CD4-positive, alpha-beta T cell treated with Interferon alpha-2 for 1 hour (primary cell): ENCODE measurements around the gene PHF14.
"Not testable (repeated sequence)": the region's sequence is repeated elsewhere in the genome, so short reads cannot be mapped to it uniquely, and the experiment has no call there.

ENCODE experiments used
- DNase-seq, 2 donors: peaks; one replicate each; pipeline ENCODE4 v3.0.0-alpha.2; 2020 to 2022

The PHF14 gene, protein sequence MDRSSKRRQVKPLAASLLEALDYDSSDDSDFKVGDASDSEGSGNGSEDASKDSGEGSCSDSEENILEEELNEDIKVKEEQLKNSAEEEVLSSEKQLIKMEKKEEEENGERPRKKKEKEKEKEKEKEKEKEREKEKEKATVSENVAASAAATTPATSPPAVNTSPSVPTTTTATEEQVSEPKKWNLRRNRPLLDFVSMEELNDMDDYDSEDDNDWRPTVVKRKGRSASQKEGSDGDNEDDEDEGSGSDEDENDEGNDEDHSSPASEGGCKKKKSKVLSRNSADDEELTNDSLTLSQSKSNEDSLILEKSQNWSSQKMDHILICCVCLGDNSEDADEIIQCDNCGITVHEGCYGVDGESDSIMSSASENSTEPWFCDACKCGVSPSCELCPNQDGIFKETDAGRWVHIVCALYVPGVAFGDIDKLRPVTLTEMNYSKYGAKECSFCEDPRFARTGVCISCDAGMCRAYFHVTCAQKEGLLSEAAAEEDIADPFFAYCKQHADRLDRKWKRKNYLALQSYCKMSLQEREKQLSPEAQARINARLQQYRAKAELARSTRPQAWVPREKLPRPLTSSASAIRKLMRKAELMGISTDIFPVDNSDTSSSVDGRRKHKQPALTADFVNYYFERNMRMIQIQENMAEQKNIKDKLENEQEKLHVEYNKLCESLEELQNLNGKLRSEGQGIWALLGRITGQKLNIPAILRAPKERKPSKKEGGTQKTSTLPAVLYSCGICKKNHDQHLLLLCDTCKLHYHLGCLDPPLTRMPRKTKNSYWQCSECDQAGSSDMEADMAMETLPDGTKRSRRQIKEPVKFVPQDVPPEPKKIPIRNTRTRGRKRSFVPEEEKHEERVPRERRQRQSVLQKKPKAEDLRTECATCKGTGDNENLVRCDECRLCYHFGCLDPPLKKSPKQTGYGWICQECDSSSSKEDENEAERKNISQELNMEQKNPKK

GRCh38 chr7:10973061-10973941, at the start of gene PHF14:
Gene PHF14 (plus strand): TSS chr7:10973872. CDS start chr7:10974324, 452 bp downstream.
- DNase-seq, result peak; percentile 96

GRCh38 chr7:10924370-10924769, 49.3 kb upstream of the PHF14 start:
- no peak for DNase-seq

DNA sequence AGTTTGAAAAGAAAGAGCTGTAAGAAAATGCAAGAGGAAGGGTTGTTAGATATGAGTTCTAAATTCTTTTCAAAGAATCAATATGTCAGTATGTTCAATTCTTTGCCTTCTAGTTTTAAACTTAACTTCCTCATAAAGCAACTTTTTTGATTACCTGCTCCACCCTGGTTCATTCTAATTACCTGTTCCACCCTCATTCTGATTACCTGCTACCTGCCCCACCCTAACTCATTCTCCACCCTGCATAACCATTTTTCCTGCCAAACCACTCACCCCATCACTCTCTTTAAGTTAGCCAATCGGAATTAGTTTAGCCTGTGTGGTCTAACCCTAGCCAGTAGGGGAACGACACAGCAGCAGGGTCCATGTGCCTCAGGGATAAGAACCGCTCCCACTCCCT, 45.5 kb upstream of the PHF14 start:
- DNase-seq, result not testable (repeated sequence)

DNA sequence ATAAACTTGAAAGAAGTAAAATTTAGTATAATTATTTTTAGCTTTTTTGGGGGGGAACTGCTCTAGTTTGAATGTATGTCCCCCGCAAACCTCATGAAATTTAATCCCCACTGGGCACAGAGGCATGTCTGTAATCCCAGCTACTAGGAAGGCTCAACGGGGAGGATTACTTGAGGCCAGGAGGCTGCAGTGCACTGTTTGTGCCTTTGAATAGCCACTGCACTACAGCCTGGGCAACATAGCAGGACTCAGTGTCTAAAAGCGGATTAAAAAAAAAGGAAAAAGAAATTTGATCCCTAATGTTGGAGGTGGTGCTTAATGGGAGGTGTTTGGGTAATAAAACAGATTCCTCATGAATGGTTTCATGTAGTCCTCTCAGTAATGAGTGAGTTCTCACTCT, 43.1 kb upstream of the PHF14 start:
- no peak for DNase-seq

DNA sequence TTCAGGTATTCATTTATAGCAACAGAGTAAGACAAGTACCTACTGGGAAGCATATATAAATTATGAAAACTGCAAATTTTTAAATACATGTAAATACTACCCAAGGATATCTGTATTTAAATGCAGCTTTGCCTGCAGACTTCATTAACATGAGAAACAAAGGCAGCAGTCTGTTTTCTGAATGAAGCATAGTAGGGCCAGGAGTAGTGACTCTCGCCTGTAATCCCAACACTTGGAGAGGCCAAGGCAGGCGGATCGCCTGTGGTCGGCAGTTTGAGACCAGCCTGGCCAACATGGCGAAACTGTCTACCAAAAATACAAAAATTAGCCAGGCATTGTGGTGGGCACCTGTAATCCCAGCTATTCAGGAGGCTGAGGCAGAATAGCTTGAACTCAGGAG, 42.5 kb upstream of the PHF14 start:
- no peak for DNase-seq

- DNase-seq, result no peak
Measured at GRCh38 chr7:10934292-10934691, 39.4 kb upstream of the PHF14 start.

GRCh38 chr7:10939237-10939910, 34.3 kb upstream of the PHF14 start:
- no peak for DNase-seq

DNA sequence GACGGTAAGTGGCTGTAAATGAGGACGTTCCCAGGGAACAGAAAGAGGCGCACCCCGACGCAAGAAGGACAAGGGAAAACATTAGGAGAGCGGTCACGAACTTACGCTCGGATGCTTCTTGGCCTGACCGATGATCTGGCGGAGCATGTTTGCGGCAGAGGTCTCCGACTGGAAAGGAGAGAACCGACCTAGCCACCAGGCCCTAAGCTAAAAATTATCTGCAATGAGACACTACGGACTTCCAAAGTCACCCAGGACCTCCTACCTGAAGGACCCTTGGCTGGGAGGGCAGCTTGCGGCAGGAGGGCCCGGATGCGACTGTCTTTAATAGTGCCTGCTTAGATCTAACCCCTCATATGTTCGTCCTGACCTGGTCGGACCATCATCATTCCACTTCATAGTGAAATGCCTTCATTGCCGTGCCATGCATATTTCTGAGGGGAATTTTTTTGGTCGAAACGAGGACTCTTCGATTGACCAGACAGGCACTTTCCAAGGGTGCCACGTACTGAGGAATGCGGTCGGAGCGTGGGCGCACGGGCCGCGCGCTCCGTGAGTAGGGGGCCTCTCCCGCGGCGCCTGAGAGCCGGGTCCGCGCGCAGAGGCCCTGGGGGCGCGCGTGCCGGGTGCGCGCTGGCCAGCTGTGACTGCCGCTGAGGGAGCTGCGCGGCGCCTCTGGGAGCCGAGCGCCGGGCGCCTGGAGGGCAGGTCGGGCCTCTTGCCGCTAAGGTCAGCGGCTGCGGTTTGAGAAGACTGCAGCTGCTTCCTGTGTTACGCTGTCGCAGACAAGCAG, 33.6 kb upstream of the PHF14 start:
- peak; percentile 89 to 90 for DNase-seq

DNA sequence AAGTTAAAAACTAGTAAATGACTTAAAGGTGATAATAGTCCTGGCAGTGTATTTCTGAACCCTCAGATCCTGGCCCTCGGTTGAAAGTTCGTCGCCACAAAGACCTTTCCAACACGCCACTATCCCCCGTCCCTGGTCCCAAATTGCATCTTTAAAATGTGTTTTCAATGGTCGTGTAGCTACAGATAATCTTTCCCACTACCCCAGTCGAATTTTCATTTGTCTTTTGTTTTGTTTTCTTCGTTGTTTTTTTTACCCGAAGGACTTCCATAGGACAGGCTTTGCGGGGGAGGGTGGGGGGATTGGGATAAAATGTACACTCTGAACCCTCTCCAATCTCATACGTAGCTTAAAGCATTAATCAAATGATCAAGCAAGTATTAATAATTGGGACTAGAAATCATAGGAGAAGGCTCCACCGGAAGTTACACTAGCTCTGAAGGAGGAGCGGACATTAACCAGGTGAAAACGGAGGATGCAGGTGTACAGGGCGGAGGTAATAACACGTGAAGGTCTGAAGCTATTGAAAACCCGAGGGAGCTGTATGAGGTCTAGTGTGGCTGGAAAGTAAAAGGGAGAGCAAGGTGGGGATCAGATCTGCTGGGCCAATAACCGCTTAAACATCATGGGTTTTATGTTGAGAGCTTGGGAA, 32.8 kb upstream of the PHF14 start:
- DNase-seq, result peak in 1 of 2 donors; percentile 38

GRCh38 chr7:10950494-10950893, 23.2 kb upstream of the PHF14 start:
- DNase-seq, result no peak

DNA sequence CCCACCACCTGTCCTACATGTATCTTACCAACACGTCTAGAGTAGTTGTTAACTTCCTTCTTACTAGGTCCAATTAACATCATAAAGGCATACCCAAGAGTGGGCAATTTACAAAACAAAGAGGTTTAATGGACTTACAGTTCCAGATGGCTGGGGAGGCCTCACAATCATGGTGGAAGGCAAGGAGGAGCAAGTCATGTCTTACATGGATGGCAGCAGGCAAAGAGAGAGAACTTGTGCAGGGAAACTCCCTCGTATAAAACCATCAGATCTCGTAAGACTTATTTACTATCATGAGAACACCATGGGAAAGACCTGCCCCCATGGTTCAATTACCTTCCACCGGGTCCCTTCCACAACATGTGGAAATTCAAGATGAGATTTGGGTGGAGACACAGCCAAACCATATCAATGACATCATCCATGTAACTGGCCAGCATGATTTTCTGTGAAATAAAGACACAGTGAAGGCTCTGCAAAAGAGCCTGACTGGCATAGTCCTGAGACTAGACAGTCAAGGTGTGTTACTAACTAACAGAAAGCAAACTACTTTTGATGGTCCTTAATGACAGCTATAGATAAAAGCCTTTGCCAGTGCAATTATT, 22.6 kb upstream of the PHF14 start:
- not testable (repeated sequence) for DNase-seq

GRCh38 chr7:10952588-10952987, 21.1 kb upstream of the PHF14 start:
- DNase-seq, result no peak

GRCh38 chr7:10953078-10953750, 20.5 kb upstream of the PHF14 start:
- DNase-seq, result not testable (repeated sequence)

- no peak for DNase-seq
Measured at GRCh38 chr7:10956528-10956927, 17.1 kb upstream of the PHF14 start.

DNA sequence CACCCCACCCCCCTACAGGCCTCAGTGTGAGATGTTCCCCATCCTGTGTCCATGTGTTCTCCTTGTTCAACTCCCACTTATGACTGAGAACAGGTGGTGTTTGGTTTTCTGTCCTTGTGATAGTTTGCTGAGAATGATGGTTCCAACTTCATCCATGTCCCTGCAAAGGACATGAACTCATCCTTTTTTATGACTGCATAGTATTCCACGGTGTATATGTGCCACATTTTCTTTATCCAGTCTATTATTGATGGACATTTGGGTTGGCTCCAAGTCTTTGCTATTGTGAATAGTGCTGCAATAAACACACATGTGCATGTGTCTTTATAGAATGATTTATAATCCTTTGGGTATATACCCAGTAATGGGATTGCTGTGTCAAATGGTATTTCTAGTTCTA, 13.4 kb upstream of the PHF14 start:
- DNase-seq, result not testable (repeated sequence)

GRCh38 chr7:10965016-10965415, 8.7 kb upstream of the PHF14 start:
- DNase-seq, result not testable (repeated sequence)

DNA sequence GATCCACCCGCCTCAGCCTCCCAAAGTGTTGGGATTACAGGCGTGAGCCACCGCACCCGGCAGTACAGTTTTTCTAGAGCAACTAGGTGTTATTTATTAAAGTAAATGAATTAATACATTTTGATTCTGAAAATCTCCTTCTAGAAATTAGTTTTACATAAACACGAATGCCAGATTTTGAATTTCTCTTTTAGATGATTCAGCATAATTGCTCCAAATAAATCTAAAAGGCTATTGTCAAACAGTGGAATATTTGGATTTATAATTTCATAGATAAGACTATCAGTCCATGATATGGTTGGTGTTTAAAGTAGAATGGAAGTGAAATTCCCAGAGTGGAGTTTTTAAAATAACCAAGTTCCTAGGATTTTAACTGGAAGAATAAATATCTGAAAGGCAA, 1.5 kb upstream of the PHF14 start:
- no peak for DNase-seq

GRCh38 chr7:10973942-10974911, 555 bp downstream of the PHF14 start:
- peak in 1 of 2 donors; percentile 7 for DNase-seq
